G401.6 (cell line): Measurements from ENCODE around the gene MORC3.
"Not testable (repeated sequence)": the region's sequence is repeated elsewhere in the genome, so short reads cannot be mapped to it uniquely, and the experiment has no call there.

Source experiments
- FAIRE-seq: peaks from 2 replicates; lab custom pipeline; 2012; peaks lifted over from hg19 to GRCh38; lab: Jason Lieb, UNC

MORC3 gene

DNA sequence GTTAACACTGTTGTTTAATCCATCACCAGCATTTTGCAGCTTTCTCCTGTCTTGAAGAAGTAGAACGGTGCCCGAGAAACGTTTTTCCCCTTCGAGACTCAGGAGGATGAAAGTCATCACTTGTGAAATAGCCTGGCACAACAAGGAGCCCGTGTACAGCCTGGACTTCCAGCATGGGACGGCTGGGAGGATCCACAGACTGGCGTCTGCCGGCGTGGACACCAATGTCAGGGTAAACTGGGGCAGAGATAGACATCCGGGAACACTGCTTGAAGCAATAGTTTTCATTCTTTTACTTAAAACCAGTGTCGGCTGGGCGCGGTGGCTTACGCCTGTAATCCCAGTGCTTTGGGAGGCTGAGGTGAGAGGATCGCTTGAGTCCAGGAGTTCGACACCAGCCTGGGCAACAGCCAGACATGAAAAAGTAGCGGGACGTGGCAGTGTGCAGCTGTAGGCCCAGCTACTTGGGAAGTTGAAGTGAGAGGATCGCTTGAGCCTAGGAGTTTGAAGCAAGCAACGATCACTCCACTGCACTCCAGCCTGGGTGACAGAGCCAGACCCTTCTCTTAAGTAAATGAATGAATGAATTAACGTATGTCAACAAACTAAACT, 66.1 kb downstream of the MORC3 start:
- FAIRE-seq, result no peak

- no peak for FAIRE-seq
Measured at GRCh38 chr21:36388096-36388495, 68.1 kb downstream of the MORC3 start.

DNA sequence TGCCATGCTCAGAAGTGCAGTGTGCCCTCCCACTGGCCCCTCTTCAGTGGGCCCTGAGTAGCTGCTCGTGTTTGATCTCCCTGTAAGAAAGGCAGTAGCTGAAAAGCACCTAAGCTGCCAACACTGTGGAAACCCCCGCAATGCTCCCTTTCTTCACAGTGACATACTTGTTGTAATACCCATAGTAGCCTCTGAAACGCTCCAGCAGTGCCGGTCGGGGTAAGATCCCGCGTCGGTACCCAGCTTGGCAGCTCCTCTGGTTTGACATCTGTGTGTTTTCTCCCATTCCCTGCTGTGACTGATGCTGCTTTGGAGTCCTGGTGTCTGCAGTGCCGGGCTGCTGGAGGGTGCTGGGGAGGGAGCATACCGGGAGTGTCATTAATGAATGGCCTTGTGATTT, 68.8 kb downstream of the MORC3 start:
- FAIRE-seq, result no peak

DNA sequence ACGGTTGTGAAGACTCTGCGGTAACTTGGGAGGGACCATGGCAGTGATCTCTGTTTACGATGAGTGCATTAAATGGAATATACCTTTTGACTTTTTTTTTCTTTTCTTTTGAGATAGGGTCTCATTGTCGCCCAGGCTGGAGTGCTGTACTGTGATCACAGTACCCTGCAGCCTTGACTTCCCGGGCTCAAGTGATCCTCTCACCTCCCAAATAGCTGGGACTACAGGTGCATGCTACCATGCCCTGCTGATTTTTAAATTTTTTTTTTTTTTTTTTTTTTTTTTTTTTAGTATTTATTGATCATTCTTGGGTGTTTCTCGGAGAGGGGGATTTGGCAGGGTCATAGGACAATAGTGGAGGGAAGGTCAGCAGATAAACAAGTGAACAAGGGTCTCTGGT, 71.7 kb downstream of the MORC3 start:
- FAIRE-seq, result not testable (repeated sequence)

DNA sequence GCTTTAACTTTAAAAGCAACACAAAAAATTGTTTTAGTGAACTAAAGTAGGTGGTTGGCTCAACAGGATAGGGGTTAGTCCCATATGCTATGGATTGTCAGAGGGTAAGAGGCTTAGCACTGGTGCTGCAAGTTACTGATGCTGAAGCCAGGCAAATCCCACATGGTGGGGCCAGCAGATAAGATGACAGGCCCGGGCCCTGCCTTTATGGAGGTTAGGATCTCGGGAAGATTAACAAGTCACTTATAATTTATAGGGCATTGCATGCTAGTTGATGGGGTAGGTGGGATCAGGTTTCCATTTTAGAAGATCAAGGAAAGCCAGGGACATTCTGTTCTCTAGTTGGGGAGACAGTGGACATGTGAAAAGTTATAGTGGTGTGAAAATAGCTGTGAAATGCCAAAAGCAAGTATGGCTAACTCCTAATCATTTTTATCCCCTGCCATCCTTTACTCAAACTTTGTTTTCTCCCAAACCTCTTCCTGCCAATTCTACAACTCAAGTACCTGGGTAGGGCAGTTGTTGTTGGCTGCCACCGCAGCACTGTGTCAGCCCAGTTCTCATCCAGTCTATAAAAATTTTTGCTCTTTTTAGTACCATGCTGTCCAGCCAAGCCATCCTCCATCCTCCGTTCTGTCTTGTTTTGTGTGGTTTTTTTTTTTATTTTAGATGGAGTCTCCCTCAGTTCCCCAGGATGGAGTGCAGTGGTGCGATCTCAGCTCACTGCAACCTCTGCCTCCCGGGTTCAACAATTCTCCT, 75.5 kb downstream of the MORC3 start:
- no peak for FAIRE-seq

DNA sequence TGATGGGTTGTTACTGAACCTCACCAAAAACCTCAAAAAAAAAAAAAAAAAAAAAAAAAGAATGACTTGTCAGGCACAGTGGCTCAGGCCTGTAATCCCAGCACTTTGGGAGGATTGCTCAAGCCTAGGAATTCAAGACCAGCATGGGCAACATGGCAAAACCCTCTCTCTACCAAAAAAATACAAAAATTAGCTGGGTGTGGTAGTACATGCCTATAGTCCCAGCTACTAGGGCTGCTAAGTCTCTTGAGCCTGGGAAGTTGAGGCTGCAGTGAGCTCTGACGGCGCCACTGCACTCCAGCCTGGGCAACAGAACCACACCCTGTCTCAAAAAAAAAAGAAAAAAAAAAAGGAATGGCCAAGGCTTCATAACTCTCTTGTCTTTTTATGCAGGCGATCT, 76.3 kb downstream of the MORC3 start:
- no peak for FAIRE-seq

GRCh38 chr21:36396971-36397370, 77.0 kb downstream of the MORC3 start:
- no peak for FAIRE-seq

GRCh38 chr21:36397606-36398005, 77.6 kb downstream of the MORC3 start:
- FAIRE-seq, result no peak

DNA sequence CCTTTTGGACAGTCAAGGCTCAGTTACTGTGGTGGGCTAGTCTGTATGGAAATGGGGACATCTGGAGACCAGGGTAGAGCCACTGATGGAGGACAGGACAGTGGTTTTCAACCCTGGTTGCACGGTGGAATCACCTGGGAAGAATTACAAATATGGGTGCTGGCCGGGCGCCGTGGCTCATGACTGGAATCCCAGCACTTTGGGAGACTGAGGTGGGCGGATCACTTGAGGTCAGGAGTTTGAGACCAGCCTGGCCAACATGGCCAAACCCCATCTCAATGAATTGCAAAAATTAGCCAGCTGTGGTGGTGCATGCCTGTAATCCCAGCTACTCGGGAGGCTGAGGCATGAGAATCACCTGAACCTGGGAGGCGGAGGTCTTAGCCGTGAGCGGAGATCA, 79.7 kb downstream of the MORC3 start:
- FAIRE-seq, result not testable (repeated sequence)

DNA sequence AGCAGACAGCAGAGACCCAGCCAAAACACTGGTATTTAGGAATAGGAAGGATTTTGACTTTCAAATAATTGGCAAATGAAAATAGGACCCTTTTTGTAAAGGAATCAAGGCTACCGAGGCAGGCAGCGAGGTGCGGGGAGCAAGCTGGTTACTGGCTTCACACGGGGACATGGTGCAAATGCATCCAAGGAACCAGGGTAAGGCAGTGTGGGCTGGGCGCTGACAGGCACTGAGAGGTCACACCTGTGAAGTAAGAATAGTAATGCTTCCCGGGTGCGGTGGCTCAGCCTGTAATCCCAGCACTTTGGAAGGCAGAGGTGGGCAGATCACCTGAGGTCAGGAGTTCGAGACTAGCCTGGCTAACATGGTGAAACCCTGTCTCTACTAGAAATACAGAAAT, 80.7 kb downstream of the MORC3 start:
- no peak for FAIRE-seq

GRCh38 chr21:36402339-36402738, 82.3 kb downstream of the MORC3 start:
- no peak for FAIRE-seq

- no peak for FAIRE-seq
Measured at GRCh38 chr21:36403713-36404112, 83.7 kb downstream of the MORC3 start.

DNA sequence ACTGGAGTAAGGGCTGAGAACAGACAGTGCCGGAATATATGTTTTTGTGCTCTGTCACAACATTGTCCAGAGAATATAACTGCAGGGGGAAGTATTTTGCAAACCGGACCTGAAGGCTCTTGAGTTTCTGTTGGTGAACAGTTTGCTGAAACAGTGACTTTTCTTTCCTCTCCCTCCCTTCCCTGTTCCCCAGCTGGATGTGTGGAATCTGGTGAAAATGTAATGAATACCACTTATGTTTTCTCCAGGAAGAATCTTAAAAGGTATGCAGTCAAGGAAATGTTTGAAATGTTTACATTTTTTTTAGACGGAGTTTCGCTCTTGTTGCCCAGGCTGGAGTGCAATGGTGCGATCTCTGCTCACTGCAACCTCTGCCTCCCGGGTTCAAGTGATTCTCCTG, 88.6 kb downstream of the MORC3 start:
- FAIRE-seq, result no peak

DNA sequence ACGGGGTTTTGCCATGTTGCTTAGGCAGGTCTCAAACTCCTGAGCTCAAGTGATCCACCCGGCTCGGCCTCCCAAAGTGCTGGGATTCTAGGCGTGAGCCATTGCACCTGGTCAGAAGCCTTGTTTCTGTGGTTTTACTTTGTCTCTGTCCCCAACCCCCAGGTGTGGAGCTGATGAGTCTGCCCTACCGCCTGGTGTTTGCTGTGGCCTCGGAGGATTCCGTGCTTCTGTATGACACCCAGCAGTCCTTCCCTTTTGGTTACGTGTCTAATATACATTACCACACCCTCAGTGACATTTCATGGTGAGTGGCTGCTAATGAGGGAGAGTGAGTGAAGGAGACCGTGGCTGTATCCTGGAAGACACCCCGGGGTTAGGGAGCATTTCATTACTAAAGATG, 91.3 kb downstream of the MORC3 start:
- no peak for FAIRE-seq

DNA sequence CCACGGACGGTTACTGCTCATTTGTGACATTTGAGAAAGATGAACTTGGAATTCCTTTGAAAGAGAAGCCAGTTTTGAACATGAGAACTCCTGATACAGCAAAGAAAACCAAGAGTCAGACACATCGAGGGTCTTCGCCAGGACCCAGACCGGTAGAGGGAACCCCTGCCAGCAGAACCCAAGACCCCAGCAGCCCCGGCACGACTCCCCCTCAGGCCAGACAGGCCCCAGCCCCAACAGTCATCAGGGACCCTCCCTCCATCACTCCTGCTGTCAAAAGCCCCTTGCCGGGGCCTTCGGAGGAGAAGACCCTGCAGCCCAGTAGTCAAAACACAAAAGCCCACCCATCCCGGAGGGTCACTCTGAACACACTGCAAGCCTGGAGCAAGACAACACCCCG, 92.9 kb downstream of the MORC3 start:
- FAIRE-seq, result no peak

DNA sequence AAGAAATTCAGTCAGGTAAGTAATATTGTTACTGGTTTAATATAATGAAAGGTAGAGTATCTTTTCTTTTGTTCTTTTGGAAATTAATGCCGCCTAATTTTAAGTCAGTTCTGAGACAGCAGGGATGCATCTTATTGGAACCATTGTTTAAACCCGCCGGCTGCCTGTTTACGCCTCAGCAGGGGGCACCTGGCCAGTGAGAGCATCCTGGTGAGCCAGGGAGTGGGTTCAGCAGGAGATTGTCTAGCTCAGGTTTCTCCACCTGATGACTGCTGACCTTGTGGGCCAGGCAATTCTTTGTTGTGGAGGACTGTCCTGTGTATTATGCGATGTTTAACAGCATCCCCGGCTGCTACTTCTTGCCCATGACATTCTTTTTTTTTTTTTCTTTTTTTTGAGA, 95.4 kb downstream of the MORC3 start:
- no peak for FAIRE-seq

DNA sequence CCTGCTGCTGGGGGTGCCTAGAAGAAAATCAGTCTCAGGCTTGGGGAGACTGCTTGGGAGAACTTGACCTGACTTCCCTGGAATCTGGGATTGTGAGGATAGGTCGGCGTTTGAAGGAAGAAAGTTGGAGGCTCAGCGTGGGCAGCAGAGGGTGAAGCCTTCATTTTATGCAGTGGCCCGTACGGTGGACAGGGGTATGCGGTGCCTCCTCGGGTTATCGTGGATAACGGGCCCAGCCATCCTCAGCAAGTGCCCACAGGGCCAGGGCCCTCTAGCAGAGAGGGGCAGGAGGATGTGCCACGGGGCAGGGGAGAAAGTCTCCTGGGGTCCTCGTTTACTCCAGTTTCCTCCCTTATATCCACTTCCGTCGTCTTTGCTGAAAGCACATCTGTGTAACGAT, 99.2 kb downstream of the MORC3 start:
- FAIRE-seq, result no peak

- FAIRE-seq, result peak; percentile 37
Measured at GRCh38 chr21:36419996-36420395, 100.0 kb downstream of the MORC3 start.

GRCh38 chr21:36420571-36421339, 100.8 kb downstream of the MORC3 start:
- no peak for FAIRE-seq

DNA sequence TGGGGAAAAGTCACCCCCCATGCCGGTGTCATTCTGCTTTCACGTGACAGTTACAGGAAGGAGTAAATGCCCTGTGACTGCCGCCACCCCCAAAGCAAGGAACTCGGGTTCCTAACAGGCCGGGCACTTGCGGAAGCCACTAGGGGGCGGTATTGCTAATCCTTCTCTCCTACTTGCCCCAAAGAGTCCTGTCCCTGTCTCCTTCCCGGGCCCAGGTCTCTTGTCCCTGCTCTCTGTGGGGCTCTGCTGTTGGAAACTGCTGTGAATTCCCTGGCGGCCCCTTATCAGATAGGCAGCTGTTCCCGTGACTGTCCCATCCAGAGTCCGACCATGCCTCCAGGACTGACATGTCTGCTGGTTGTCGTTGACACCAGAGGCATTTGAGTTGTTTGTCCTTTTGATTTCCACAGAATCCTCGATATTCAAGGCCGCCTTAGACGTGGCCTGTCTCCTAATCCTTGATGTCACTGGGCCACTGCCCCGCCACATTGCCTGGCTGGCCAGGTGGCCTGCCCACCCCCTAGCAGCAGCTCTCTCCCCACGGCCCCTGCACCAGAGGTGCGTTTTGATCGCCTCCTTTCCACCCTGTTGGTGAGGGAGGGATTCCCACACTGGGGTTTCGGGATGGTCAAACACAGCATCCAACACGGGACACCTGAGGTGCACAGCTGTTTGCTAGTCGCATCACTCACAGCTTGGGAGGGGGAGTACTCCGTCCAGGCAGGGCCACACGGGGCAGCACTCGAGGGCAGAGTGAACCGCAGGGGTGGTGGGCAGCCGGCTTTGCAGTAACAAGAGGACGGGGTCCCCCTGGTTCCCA, 102.5 kb downstream of the MORC3 start:
- no peak for FAIRE-seq

- FAIRE-seq, result no peak
Measured at GRCh38 chr21:36423771-36424433, 103.9 kb downstream of the MORC3 start.

- no peak for FAIRE-seq
Measured at GRCh38 chr21:36424592-36424991, 104.6 kb downstream of the MORC3 start.
